Measurements from ENCODE around the gene GRAMD4.

Gene GRAMD4

DNA sequence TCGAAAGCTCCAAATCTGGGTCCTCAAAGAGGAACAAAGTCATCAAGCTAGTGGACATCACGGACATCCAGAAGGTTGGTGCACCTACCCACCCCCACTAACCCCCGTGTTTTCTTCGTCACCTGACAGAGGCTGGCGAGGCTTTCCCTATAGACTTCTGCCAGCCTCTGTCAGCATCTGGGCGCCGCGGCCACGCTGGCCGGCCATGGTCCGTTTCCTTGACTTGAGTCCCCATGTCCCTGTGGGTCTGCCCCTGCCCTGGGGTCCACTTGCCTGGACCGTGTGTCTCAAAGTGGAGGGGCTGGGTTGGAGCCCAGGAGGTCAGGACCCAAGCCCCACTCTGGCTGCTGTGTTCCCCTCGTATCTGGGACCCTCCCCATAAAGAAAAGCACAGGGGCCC is 55.3 kb downstream of the GRAMD4 start:
- no peak for DNase-seq (ENCODE audit: low read depth in 1 of 2, low spot score in 1 of 2)
- in situ Hi-C loops (cut with HindIII; ENCODE audit: low pct_unique_long_range_greater_than_20kb, low sequenced_read_pairs): no loop called here
- no peak for TF ChIP-seq JUND (IDR thresholded peaks at IDR 0.05; ENCODE audit: low read depth)

- in situ Hi-C loops (cut with HindIII; ENCODE audit: low pct_unique_long_range_greater_than_20kb, low sequenced_read_pairs): no loop called here
- no peak for TF ChIP-seq JUND (IDR thresholded peaks at IDR 0.05; ENCODE audit: low read depth)
- DNase-seq (ENCODE audit: low read depth in 1 of 2, low spot score in 1 of 2): no peak
Observed at GRCh38 chr22:46675938-46676337, 55.8 kb downstream of the GRAMD4 start.

DNA sequence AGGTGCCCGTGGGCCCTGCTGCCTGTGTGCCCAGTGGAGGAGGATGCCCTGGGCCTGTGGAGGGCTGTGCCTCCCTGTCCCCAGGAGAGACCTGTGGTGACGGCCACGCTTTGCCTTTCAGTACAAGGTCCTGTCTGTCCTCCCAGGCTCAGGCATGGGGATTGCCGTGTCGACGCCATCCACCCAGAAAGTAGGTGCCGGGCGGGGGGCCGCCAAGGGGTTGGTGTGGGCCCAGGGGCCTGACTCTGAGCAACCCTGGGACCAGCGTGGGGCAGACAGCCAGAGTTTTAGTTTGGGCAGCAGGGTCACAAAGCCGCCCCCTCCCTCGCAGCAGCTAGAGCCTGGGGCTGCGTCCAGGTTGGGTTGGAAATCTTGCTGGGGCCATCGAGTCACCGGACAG is 56.3 kb downstream of the GRAMD4 start:
- no peak for DNase-seq (ENCODE audit: low read depth in 1 of 2, low spot score in 1 of 2)
- no peak for TF ChIP-seq JUND (IDR thresholded peaks at IDR 0.05; ENCODE audit: low read depth)
- in situ Hi-C loops (cut with HindIII; ENCODE audit: low pct_unique_long_range_greater_than_20kb, low sequenced_read_pairs): no loop called here

DNA sequence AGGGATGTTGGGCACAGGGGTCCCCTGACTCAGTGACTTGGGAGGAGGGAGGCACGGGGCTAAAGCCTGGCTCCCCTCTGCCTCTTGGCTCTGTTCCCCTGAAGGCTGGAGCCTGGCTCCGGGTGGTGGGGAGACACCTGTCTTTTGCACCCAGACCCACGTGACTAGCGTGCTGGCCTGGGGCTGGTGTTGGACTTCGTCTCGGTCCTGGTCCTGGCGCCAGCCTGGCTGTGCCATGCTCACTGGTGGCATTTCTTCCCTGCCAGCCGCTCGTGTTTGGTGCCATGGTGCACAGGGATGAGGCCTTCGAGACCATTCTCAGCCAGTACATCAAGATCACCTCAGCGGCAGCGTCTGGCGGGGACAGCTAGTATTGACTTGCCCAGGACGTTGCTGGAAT is 56.7 kb downstream of the GRAMD4 start:
- in situ Hi-C loops (cut with HindIII; ENCODE audit: low pct_unique_long_range_greater_than_20kb, low sequenced_read_pairs): no loop called here
- no peak for TF ChIP-seq JUND (IDR thresholded peaks at IDR 0.05; ENCODE audit: low read depth)
- no peak for DNase-seq (ENCODE audit: low read depth in 1 of 2, low spot score in 1 of 2)

DNA sequence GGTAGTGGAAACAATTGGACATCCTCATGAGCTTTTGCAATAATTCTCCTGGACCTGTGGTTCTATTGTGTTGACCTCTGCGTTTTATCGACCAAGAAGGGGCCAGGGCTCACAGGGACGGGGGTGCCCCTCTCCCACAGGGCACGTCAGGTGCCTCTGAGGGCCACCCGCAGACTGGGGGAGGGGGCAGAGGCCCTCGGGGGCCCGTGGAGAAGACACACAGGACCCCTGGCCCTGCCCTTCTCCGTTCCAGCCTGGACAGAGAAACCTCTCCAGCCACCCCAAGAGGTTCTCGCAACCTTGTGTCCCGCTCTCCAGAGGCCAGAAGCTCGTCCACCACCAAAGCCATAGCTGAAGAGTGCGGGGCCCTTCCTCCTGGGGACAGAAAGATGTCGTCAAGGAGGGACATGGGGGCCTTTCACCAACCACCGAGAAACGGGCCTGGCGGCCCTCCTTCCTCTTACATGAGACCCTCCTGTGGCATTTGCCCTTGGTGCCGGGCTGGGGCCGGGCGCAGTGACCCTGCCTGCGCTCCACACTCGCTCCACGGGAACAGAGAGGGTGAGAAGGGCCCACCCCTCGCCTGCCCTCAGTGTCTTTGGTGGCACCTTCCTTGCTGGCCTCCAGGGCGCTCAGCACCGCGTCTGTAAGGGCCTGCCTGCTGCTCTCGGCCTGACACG is 57.3 kb downstream of the GRAMD4 start:
- DNase-seq (ENCODE audit: low read depth in 1 of 2, low spot score in 1 of 2): no peak
- in situ Hi-C loops (cut with HindIII; ENCODE audit: low pct_unique_long_range_greater_than_20kb, low sequenced_read_pairs): no loop called here
- TF ChIP-seq JUND (IDR thresholded peaks at IDR 0.05; ENCODE audit: low read depth): no peak

- TF ChIP-seq JUND (IDR thresholded peaks at IDR 0.05; ENCODE audit: low read depth): no peak
- in situ Hi-C loops (cut with HindIII; ENCODE audit: low pct_unique_long_range_greater_than_20kb, low sequenced_read_pairs): no loop called here
- no peak for DNase-seq (ENCODE audit: low read depth in 1 of 2, low spot score in 1 of 2)
Observed at GRCh38 chr22:46678003-46678657, 57.9 kb downstream of the GRAMD4 start.

- TF ChIP-seq JUND (IDR thresholded peaks at IDR 0.05; ENCODE audit: low read depth): no peak
- DNase-seq (ENCODE audit: low read depth in 1 of 2, low spot score in 1 of 2): no peak
- in situ Hi-C loops (cut with HindIII; ENCODE audit: low pct_unique_long_range_greater_than_20kb, low sequenced_read_pairs): no loop called here
Observed at GRCh38 chr22:46678785-46679700, 58.9 kb downstream of the GRAMD4 start.

GRCh38 chr22:46679706-46680269 is 59.6 kb downstream of the GRAMD4 start:
- no peak for TF ChIP-seq JUND (IDR thresholded peaks at IDR 0.05; ENCODE audit: low read depth)
- no peak for DNase-seq (ENCODE audit: low read depth in 1 of 2, low spot score in 1 of 2)
- in situ Hi-C loops (cut with HindIII; ENCODE audit: low pct_unique_long_range_greater_than_20kb, low sequenced_read_pairs): no loop called here

GRCh38 chr22:46681010-46681409 is 60.8 kb downstream of the GRAMD4 start:
- peak in 1 of 2 experiments; percentile 30 for DNase-seq (ENCODE audit: low read depth in 1 of 2, low spot score in 1 of 2)
- in situ Hi-C loops (cut with HindIII; ENCODE audit: low pct_unique_long_range_greater_than_20kb, low sequenced_read_pairs): no loop called here
- TF ChIP-seq JUND (IDR thresholded peaks at IDR 0.05; ENCODE audit: low read depth): no peak

GRCh38 chr22:46682011-46682731 is 62.0 kb downstream of the GRAMD4 start:
- no peak for DNase-seq (ENCODE audit: low read depth in 1 of 2, low spot score in 1 of 2)
- no peak for TF ChIP-seq JUND (IDR thresholded peaks at IDR 0.05; ENCODE audit: low read depth)
- in situ Hi-C loops (cut with HindIII; ENCODE audit: low pct_unique_long_range_greater_than_20kb, low sequenced_read_pairs): no loop called here

GRCh38 chr22:46684706-46685105 is 64.5 kb downstream of the GRAMD4 start:
- in situ Hi-C loops (cut with HindIII; ENCODE audit: low pct_unique_long_range_greater_than_20kb, low sequenced_read_pairs): no loop called here
- TF ChIP-seq JUND (IDR thresholded peaks at IDR 0.05; ENCODE audit: low read depth): no peak
- DNase-seq (ENCODE audit: low read depth in 1 of 2, low spot score in 1 of 2): no peak
